SK-N-SH treated with all-trans-retinoic acid at 6 μM for 48 hours (cell line): ENCODE measurements around the gene ZSCAN9.

Experiments used
- ATAC-seq: fragments of 200-7000 bp; cut with Tn5 transposase; 3 replicates; pipeline ENCODE4 v1.9.1; 2020; ENCODE audit warnings: mild to moderate bottlenecking, moderate library complexity
- ARNTL ChIP-seq: fragments of 450-650 bp; formaldehyde crosslinking; IDR thresholded peaks from 2 replicates; pipeline ENCODE4 v1.5.0; 2020; ENCODE audit warnings: low read depth, mild to moderate bottlenecking, moderate library complexity, borderline replicate concordance
- BACH2 ChIP-seq: fragments of 250-450 bp; sonication (Bioruptor Pico); IDR thresholded peaks from 2 replicates; pipeline ENCODE4 v1.9.0; 2021; ENCODE audit warnings: mild to moderate bottlenecking, borderline replicate concordance
- CSDC2 ChIP-seq: fragments of 250-450 bp; sonication (Bioruptor Pico); IDR thresholded peaks from 2 replicates; pipeline ENCODE4 v1.5.0; 2020; ENCODE audit warnings: mild to moderate bottlenecking, moderate library complexity
- ESRRG ChIP-seq: fragments of 250-450 bp; sonication (Bioruptor Pico); IDR thresholded peaks from 2 replicates; pipeline ENCODE4 v1.6.1; 2021; ENCODE audit warnings: mild to moderate bottlenecking
- GLIS3 ChIP-seq: fragments of 250-450 bp; sonication (Bioruptor Pico); IDR thresholded peaks from 2 replicates; pipeline ENCODE4 v1.5.0; 2020; ENCODE audit warnings: mild to moderate bottlenecking, moderate library complexity
- ISL1 ChIP-seq: fragments of 250-450 bp; sonication (Bioruptor Pico); IDR thresholded peaks from 2 replicates; pipeline ENCODE4 v2.1.2; 2022; ENCODE audit warnings: mild to moderate bottlenecking, moderate library complexity
- OSR1 ChIP-seq: fragments of 250-450 bp; sonication (Bioruptor Pico); IDR thresholded peaks from 2 replicates; pipeline ENCODE4 v1.8.0; 2022; ENCODE audit warnings: moderate library complexity, mild to moderate bottlenecking, inconsistent platforms
- PPARA ChIP-seq: fragments of 250-450 bp; sonication (Bioruptor Pico); IDR thresholded peaks from 2 replicates; pipeline ENCODE4 v1.5.0; 2020; ENCODE audit warnings: mild to moderate bottlenecking, borderline replicate concordance
- RARB ChIP-seq: fragments of 250-450 bp; sonication (Bioruptor Pico); IDR thresholded peaks from 2 replicates; pipeline ENCODE4 v1.8.0; 2021; ENCODE audit warnings: mild to moderate bottlenecking, moderate library complexity
- SNAI2 ChIP-seq: fragments of 250-450 bp; sonication (Bioruptor Pico); IDR thresholded peaks from 2 replicates; pipeline ENCODE4 v1.5.0; 2020; ENCODE audit warnings: mild to moderate bottlenecking, moderate library complexity
- TOX ChIP-seq: fragments of 250-450 bp; sonication (Bioruptor Pico); IDR thresholded peaks from 2 replicates; pipeline ENCODE4 v1.8.0; 2021; ENCODE audit warnings: mild to moderate bottlenecking, moderate library complexity, borderline replicate concordance
- ZC3H10 ChIP-seq: fragments of 250-450 bp; sonication (Bioruptor Pico); IDR thresholded peaks from 2 replicates; pipeline ENCODE4 v1.5.1; 2021; ENCODE audit warnings: mild to moderate bottlenecking, moderate library complexity
- ZNF565 ChIP-seq: fragments of 450-650 bp; formaldehyde crosslinking; conservative IDR thresholded peaks from 2 replicates; pipeline ENCODE4 v1.5.0; 2020; ENCODE audit warnings: low read depth, mild to moderate bottlenecking, moderate library complexity
- ZNF70 ChIP-seq: fragments of 450-650 bp; formaldehyde crosslinking; IDR thresholded peaks from 2 replicates; pipeline ENCODE4 v1.5.0; 2020; ENCODE audit warnings: mild to moderate bottlenecking, moderate library complexity
- ZNF8 ChIP-seq: fragments of 450-650 bp; formaldehyde crosslinking; IDR thresholded peaks from 2 replicates; pipeline ENCODE4 v1.5.0; 2020; ENCODE audit warnings: mild to moderate bottlenecking, moderate library complexity
- TF ChIP-seq, protein P1 (sequence below): fragments of 250-450 bp; sonication (Bioruptor Pico); IDR thresholded peaks from 2 replicates; pipeline ENCODE4 v1.5.0; 2020; ENCODE audit warnings: mild to moderate bottlenecking, moderate library complexity
- TF ChIP-seq, protein P2 (sequence below): fragments of 250-450 bp; sonication (Bioruptor Pico); IDR thresholded peaks from 2 replicates; pipeline ENCODE4 v1.8.0; 2021; ENCODE audit warnings: low read depth, mild to moderate bottlenecking, moderate library complexity, borderline replicate concordance
- TF ChIP-seq, protein P3 (sequence below): fragments of 250-450 bp; sonication (Bioruptor Pico); IDR thresholded peaks from 2 replicates; pipeline ENCODE4 v1.5.1; 2020; ENCODE audit warnings: low read depth, mild to moderate bottlenecking, moderate library complexity
- TF ChIP-seq, protein P4 (sequence below): fragments of 250-450 bp; sonication (Bioruptor Pico); IDR thresholded peaks from 2 replicates; pipeline ENCODE4 v1.5.1; 2021; ENCODE audit warnings: mild to moderate bottlenecking, moderate library complexity

ZSCAN9 gene

DNA sequence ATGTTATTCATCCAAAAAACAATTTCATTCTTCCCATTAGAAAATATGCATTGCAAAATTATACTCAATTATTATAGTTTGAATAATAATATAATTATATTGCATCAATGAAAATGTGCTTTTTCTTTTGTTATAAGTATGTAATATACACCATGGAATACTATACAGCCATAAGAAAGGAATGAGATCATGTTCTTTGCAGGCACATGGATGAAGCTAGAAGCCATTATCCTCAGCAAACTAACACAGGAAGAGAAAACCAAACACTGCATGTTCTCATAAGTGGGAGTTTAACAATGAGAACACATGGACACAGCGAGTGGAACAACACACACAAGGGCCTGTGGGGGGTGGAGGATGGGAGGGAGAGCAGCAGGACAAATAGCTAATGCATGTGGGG is 32.0 kb downstream of the ZSCAN9 start (continued):
- TF ChIP-seq, protein P1, sequence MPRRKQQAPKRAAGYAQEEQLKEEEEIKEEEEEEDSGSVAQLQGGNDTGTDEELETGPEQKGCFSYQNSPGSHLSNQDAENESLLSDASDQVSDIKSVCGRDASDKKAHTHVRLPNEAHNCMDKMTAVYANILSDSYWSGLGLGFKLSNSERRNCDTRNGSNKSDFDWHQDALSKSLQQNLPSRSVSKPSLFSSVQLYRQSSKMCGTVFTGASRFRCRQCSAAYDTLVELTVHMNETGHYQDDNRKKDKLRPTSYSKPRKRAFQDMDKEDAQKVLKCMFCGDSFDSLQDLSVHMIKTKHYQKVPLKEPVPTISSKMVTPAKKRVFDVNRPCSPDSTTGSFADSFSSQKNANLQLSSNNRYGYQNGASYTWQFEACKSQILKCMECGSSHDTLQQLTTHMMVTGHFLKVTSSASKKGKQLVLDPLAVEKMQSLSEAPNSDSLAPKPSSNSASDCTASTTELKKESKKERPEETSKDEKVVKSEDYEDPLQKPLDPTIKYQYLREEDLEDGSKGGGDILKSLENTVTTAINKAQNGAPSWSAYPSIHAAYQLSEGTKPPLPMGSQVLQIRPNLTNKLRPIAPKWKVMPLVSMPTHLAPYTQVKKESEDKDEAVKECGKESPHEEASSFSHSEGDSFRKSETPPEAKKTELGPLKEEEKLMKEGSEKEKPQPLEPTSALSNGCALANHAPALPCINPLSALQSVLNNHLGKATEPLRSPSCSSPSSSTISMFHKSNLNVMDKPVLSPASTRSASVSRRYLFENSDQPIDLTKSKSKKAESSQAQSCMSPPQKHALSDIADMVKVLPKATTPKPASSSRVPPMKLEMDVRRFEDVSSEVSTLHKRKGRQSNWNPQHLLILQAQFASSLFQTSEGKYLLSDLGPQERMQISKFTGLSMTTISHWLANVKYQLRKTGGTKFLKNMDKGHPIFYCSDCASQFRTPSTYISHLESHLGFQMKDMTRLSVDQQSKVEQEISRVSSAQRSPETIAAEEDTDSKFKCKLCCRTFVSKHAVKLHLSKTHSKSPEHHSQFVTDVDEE (CRISPR knock-in tag): no peak

DNA sequence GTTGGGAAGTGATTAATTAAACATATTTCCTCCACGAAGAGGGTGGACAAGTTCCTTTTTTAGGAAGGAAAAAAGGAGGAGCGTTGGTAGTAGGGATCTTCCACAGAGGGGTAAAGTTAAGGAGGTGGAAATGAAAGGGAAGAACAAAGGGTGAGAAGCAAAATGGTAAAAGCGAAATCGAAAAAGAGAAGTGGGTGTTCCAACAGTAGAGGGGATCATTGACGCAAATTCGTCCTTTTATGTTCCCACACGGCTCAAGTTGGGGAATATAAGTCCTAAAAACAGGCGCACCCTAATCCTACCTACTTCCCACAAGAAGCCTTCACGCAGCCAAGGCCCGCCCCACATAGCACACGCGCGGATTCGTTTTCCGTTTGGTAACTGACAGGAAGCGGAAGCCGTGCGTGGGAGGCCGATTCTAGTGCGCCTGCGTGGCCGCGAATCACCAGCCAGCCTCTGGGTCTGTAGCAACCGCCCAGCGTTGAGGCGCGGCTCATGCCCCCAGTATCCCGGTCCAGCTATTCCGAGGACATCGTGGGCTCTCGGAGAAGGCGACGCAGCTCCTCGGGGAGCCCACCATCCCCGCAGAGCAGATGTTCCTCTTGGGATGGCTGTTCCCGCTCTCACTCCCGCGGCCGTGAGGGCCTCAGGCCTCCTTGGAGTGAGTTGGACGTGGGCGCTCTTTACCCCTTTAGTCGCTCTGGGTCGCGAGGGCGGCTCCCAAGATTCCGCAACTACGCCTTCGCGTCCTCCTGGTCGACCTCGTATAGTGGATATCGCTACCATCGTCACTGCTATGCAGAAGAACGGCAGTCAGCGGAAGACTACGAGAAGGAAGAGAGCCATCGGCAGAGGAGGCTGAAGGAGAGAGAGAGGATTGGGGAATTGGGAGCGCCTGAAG is 34.1 kb downstream of the ZSCAN9 start, which contains the start of gene NKAPL:
Gene NKAPL, plus strand, starts transcription at position 421 of the 901 bp plus-strand sequence. Its CDS starts 75 bp downstream, at position 496.
- ATAC-seq: no peak
- TF ChIP-seq PPARA (CRISPR knock-in tag): no peak
- TF ChIP-seq, protein P2, sequence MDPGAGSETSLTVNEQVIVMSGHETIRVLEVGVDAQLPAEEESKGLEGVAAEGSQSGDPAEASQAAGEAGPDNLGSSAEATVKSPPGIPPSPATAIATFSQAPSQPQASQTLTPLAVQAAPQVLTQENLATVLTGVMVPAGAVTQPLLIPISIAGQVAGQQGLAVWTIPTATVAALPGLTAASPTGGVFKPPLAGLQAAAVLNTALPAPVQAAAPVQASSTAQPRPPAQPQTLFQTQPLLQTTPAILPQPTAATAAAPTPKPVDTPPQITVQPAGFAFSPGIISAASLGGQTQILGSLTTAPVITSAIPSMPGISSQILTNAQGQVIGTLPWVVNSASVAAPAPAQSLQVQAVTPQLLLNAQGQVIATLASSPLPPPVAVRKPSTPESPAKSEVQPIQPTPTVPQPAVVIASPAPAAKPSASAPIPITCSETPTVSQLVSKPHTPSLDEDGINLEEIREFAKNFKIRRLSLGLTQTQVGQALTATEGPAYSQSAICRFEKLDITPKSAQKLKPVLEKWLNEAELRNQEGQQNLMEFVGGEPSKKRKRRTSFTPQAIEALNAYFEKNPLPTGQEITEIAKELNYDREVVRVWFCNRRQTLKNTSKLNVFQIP (CRISPR knock-in tag): no peak
- TF ChIP-seq, protein P3, sequence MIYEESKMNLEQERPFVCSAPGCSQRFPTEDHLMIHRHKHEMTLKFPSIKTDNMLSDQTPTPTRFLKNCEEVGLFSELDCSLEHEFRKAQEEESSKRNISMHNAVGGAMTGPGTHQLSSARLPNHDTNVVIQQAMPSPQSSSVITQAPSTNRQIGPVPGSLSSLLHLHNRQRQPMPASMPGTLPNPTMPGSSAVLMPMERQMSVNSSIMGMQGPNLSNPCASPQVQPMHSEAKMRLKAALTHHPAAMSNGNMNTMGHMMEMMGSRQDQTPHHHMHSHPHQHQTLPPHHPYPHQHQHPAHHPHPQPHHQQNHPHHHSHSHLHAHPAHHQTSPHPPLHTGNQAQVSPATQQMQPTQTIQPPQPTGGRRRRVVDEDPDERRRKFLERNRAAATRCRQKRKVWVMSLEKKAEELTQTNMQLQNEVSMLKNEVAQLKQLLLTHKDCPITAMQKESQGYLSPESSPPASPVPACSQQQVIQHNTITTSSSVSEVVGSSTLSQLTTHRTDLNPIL: no peak
- TF ChIP-seq, protein P1 (CRISPR knock-in tag): no peak
- TF ChIP-seq ZC3H10 (CRISPR knock-in tag): no peak
- TF ChIP-seq SNAI2: no peak
- no peak for TF ChIP-seq ARNTL (CRISPR knock-in tag)
- TF ChIP-seq ZNF8 (CRISPR knock-in tag): no peak
- no peak for TF ChIP-seq RARB (CRISPR knock-in tag)
- no peak for TF ChIP-seq ZNF565 (CRISPR knock-in tag)
- TF ChIP-seq, protein P4, sequence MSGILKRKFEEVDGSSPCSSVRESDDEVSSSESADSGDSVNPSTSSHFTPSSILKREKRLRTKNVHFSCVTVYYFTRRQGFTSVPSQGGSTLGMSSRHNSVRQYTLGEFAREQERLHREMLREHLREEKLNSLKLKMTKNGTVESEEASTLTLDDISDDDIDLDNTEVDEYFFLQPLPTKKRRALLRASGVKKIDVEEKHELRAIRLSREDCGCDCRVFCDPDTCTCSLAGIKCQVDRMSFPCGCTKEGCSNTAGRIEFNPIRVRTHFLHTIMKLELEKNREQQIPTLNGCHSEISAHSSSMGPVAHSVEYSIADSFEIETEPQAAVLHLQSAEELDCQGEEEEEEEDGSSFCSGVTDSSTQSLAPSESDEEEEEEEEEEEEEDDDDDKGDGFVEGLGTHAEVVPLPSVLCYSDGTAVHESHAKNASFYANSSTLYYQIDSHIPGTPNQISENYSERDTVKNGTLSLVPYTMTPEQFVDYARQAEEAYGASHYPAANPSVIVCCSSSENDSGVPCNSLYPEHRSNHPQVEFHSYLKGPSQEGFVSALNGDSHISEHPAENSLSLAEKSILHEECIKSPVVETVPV (CRISPR knock-in tag): no peak
- TF ChIP-seq ZNF70 (CRISPR knock-in tag): no peak
- TF ChIP-seq CSDC2 (CRISPR knock-in tag): no peak
- TF ChIP-seq TOX (CRISPR knock-in tag): no peak
- no peak for TF ChIP-seq ESRRG (CRISPR knock-in tag)

DNA sequence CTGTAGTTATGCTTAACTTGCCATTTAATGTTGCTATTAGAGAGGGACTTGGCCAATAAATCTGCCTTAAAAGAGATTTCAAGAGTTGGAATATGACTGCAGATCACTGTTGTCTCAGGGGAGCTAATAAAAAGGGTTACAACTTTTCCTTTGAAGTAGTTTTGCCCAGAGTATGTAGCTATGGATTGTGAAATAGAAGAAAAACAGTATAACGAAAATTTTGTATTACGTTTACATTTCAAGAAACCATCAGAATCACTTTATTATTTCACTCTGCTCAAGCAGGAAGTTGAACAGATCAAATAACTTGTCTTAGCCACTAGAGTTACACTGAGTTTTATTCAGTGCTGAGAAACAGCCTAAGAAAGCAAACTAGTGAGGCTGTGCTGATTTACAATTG is 38.8 kb downstream of the ZSCAN9 start:
- TF ChIP-seq, protein P2 (CRISPR knock-in tag): no peak
- no peak for TF ChIP-seq RARB (CRISPR knock-in tag)
- no peak for TF ChIP-seq ZNF70 (CRISPR knock-in tag)
- no peak for TF ChIP-seq ISL1
- TF ChIP-seq BACH2 (CRISPR knock-in tag): no peak
- TF ChIP-seq SNAI2: no peak
- no peak for TF ChIP-seq TOX (CRISPR knock-in tag)
- no peak for TF ChIP-seq GLIS3
- TF ChIP-seq, protein P1 (CRISPR knock-in tag): no peak
- TF ChIP-seq PPARA (CRISPR knock-in tag): no peak
- no peak for TF ChIP-seq OSR1
- TF ChIP-seq, all 23 proteins: peak for 0
- no peak for ATAC-seq
